Stimulated activated CD4-positive, alpha-beta T cell treated with anti-CD3 and anti-CD28 coated beads, Interleukin-1b, Interleukin-23, amount 100 ng/mL, for 24 hours (primary cell): Measurements from ENCODE around the gene KCNJ2.

ENCODE experiments used
- DNase-seq, 4 experiments: peaks; one replicate each; pipeline ENCODE4 v3.0.0-alpha.2; 2020; ENCODE audit warnings: low read depth in 4 of 4, low spot score in 1 of 4

KCNJ2 gene

GRCh38 chr17:70202840-70203239 is 33.5 kb downstream of the KCNJ2 start:
- DNase-seq: no peak

GRCh38 chr17:70204431-70204830 is 35.1 kb downstream of the KCNJ2 start:
- DNase-seq: no peak

GRCh38 chr17:70205401-70205800 is 36.1 kb downstream of the KCNJ2 start:
- DNase-seq: no peak

- no peak for DNase-seq
These were observed 37.2 kb downstream of the KCNJ2 start for GRCh38 chr17:70206361-70207010.

GRCh38 chr17:70207184-70207583 is 37.9 kb downstream of the KCNJ2 start:
- no peak for DNase-seq

- DNase-seq: no peak
These were observed 38.9 kb downstream of the KCNJ2 start for GRCh38 chr17:70208080-70208794.

GRCh38 chr17:70208825-70209555 is 39.7 kb downstream of the KCNJ2 start:
- no peak for DNase-seq

GRCh38 chr17:70215656-70216055 is 46.3 kb downstream of the KCNJ2 start:
- DNase-seq: no peak

- no peak for DNase-seq
These were observed 48.2 kb downstream of the KCNJ2 start for GRCh38 chr17:70217571-70217970.

GRCh38 chr17:70225276-70225675 is 55.9 kb downstream of the KCNJ2 start:
- DNase-seq: no peak
